H1 (cell line): ENCODE measurements around the gene KNDC1. TPM values are rescaled to one million over a fixed set of nuclear protein-coding genes. Genes with fewer than 3 reads are reported as not detected.
A peak's percentile ranks its signal among the peaks of the same experiment; 100 is the strongest.

ENCODE experiments used
- CTCF ChIA-PET: fragments of 300-600 bp; sonication (Branson Sonifier 250); formaldehyde crosslinking; loops from one replicate; lab custom pipeline; 2021; ENCODE audit not compliant: partially characterized antibody; lab: Charles Lee
- POLR2A ChIA-PET: fragments of 300-600 bp; sonication (Branson Sonifier 250); formaldehyde crosslinking; loops from one replicate; lab custom pipeline; 2021; ENCODE audit warnings: inconsistent platforms; ENCODE audit not compliant: partially characterized antibody; lab: Charles Lee
- DNase-seq, 2 experiments: peaks; one replicate each; pipeline versions ENCODE4 v3.0.0 to v3.0.0-alpha.2; 2010 to 2022; ENCODE audit warnings: low spot score in 2 of 2, low read depth in 1 of 2, mixed read lengths in 1 of 2
- FAIRE-seq: peaks from 2 replicates; lab custom pipeline; 2011; peaks lifted over from hg19 to GRCh38; lab: Jason Lieb, UNC
- H2AFZ ChIP-seq: 2 replicates; pipeline ENCODE4 v1.8.1; 2012; ENCODE audit warnings: low read length, inconsistent platforms
- H2AK5ac ChIP-seq: 2 replicates; pipeline ENCODE4 v1.6.1; 2013; ENCODE audit warnings: low read depth, low read length
- H2BK120ac ChIP-seq: replicated peaks from 2 replicates; pipeline ENCODE3; 2013; ENCODE audit warnings: low read depth, low read length, inconsistent platforms
- H2BK12ac ChIP-seq: 2 replicates; pipeline ENCODE4 v1.6.1; 2013; ENCODE audit warnings: low read depth, low read length
- H2BK15ac ChIP-seq: 2 replicates; pipeline ENCODE4 v1.6.1; 2013; ENCODE audit warnings: low read length
- H2BK20ac ChIP-seq: 2 replicates; pipeline ENCODE4 v1.6.1; 2013; ENCODE audit warnings: low read length
- H2BK5ac ChIP-seq: 2 replicates; pipeline ENCODE4 v1.6.1; 2013; ENCODE audit warnings: low read depth, low read length
- H3K14ac ChIP-seq: 2 replicates; pipeline ENCODE4 v1.6.1; 2013; ENCODE audit warnings: inconsistent platforms; ENCODE audit not compliant: insufficient read length
- H3K18ac ChIP-seq: 2 replicates; pipeline ENCODE4 v1.6.1; 2013; ENCODE audit warnings: low read length; ENCODE audit errors: extremely low read depth
- H3K23ac ChIP-seq: 2 replicates; pipeline ENCODE4 v1.6.1; 2013; ENCODE audit warnings: inconsistent platforms; ENCODE audit not compliant: insufficient read length
- H3K23me2 ChIP-seq: 2 replicates; pipeline ENCODE4 v1.6.1; 2013; ENCODE audit warnings: low read depth, low read length
- H3K27ac ChIP-seq: 2 replicates; pipeline ENCODE4 v1.6.1; 2011; ENCODE audit warnings: low read depth, low read length, inconsistent platforms
- H3K27me3 ChIP-seq, 4 experiments: replicated peaks in 1 of 4; 1 replicate in 1 of 4; 2 replicates in 3 of 4; pipeline versions ENCODE4 v1.6.1 to v1.8.1; 2011 to 2013; ENCODE audit warnings: low read length in 3 of 4, mild to moderate bottlenecking in 3 of 4, inconsistent platforms in 2 of 4, mixed read lengths in 2 of 4, moderate library complexity in 1 of 4; ENCODE audit not compliant: control insufficient read depth in 3 of 4, insufficient read depth in 3 of 4; ENCODE audit errors: extremely low read depth in 1 of 4
- H3K36me3 ChIP-seq, 4 experiments: 2 replicates each; pipeline versions ENCODE4 v1.6.1 to v1.8.1; 2011 to 2013; ENCODE audit warnings: mild to moderate bottlenecking in 4 of 4, low read length in 3 of 4, moderate library complexity in 2 of 4, control low read depth in 1 of 4, inconsistent platforms in 1 of 4; ENCODE audit not compliant: insufficient read depth in 4 of 4, control insufficient read depth in 2 of 4
- H3K4ac ChIP-seq: replicated peaks from 2 replicates; pipeline ENCODE3; 2013; ENCODE audit warnings: low read length, low read depth, mixed read lengths, inconsistent platforms; ENCODE audit not compliant: insufficient read length
- H3K4me1 ChIP-seq, 4 experiments: replicated peaks in 1 of 4; 1 replicate in 1 of 4; 2 replicates in 3 of 4; pipeline versions ENCODE4 v1.6.1 to v1.8.1; 2011 to 2013; ENCODE audit warnings: low read length in 3 of 4, inconsistent platforms in 2 of 4, mixed read lengths in 1 of 4; ENCODE audit not compliant: insufficient read depth in 4 of 4, control insufficient read depth in 3 of 4
- H3K4me2 ChIP-seq, 2 experiments: 2 replicates each; pipeline versions ENCODE4 v1.6.1 to v1.8.1; 2011 to 2013; ENCODE audit warnings: low read depth in 2 of 2, low read length in 2 of 2, control low read depth in 1 of 2, inconsistent platforms in 1 of 2, mild to moderate bottlenecking in 1 of 2; ENCODE audit not compliant: insufficient read depth in 1 of 2
- H3K4me3 ChIP-seq, 4 experiments: fragments of 200-600, 300-600 bp in 1 of 4; sonication (generic), shearing (Covaris generic), sonication (Bioruptor Twin) in 1 of 4; 2 replicates each; pipeline versions ENCODE4 v1.5.1 to v1.8.1; 2011 to 2016; ENCODE audit warnings: low read length in 4 of 4, low read depth in 3 of 4, control low read depth in 2 of 4, inconsistent platforms in 2 of 4, mild to moderate bottlenecking in 2 of 4, mixed read lengths in 1 of 4, moderate library complexity in 1 of 4; ENCODE audit not compliant: insufficient read depth in 2 of 4; ENCODE audit errors: extremely low read depth in 1 of 4
- H3K56ac ChIP-seq: replicated peaks from 2 replicates; pipeline ENCODE3; 2013; ENCODE audit warnings: low read depth, mild to moderate bottlenecking, mixed read lengths, low read length, inconsistent platforms; ENCODE audit not compliant: insufficient read length
- H3K79me1 ChIP-seq: 2 replicates; pipeline ENCODE4 v1.6.1; 2013; ENCODE audit warnings: low read depth, low read length, control low read depth
- H3K79me2 ChIP-seq, 2 experiments: 2 replicates each; pipeline versions ENCODE4 v1.6.1 to v1.8.1; 2012 to 2013; ENCODE audit warnings: low read length in 2 of 2, mild to moderate bottlenecking in 2 of 2, inconsistent platforms in 1 of 2; ENCODE audit not compliant: insufficient read depth in 2 of 2, control insufficient read depth in 1 of 2
- H3K9ac ChIP-seq, 4 experiments: replicated peaks in 1 of 4; 1 replicate in 1 of 4; 2 replicates in 3 of 4; pipeline versions ENCODE4 v1.6.1 to v1.8.1; 2011 to 2013; ENCODE audit warnings: low read depth in 3 of 4, low read length in 3 of 4, control low read depth in 2 of 4, mild to moderate bottlenecking in 2 of 4, moderate library complexity in 2 of 4, inconsistent platforms in 1 of 4; ENCODE audit errors: extremely low read depth in 1 of 4
- H3K9me3 ChIP-seq, 2 experiments: 2 replicates each; pipeline versions ENCODE4 v1.6.1 to v1.8.1; 2012 to 2013; ENCODE audit warnings: mild to moderate bottlenecking in 2 of 2, moderate library complexity in 2 of 2, control low read depth in 1 of 2, inconsistent platforms in 1 of 2, low read depth in 1 of 2, low read length in 1 of 2, mixed read lengths in 1 of 2; ENCODE audit not compliant: insufficient read depth in 2 of 2
- H4K20me1 ChIP-seq, 2 experiments: replicated peaks in 1 of 2; 2 replicates each; pipeline versions ENCODE3 to v1.8.1; 2011 to 2013; ENCODE audit warnings: inconsistent platforms in 2 of 2, low read length in 2 of 2, mild to moderate bottlenecking in 1 of 2; ENCODE audit not compliant: insufficient read depth in 2 of 2, control insufficient read depth in 1 of 2
- H4K5ac ChIP-seq: 2 replicates; pipeline ENCODE4 v1.6.1; 2013; ENCODE audit warnings: low read length, low read depth, mixed read lengths, inconsistent platforms; ENCODE audit not compliant: insufficient read length
- H4K8ac ChIP-seq: 2 replicates; pipeline ENCODE4 v1.8.0; 2013; ENCODE audit warnings: mild to moderate bottlenecking, moderate library complexity, low read length, inconsistent platforms; ENCODE audit not compliant: insufficient read depth; ENCODE audit errors: extremely low read depth
- H4K91ac ChIP-seq: replicated peaks from 2 replicates; pipeline ENCODE3; 2013; ENCODE audit warnings: low read length, mixed read lengths, inconsistent platforms; ENCODE audit not compliant: insufficient read length
- HDAC6 ChIP-seq: IDR thresholded peaks from one replicate; pipeline ENCODE4 v1.7.1; 2012; ENCODE audit warnings: low read depth, mild to moderate bottlenecking, inconsistent platforms, low read length, moderate library complexity
- KDM4A ChIP-seq: IDR thresholded peaks from one replicate; pipeline ENCODE4 v1.7.1; 2012; ENCODE audit warnings: low read depth, mild to moderate bottlenecking, moderate library complexity, low read length, inconsistent platforms; ENCODE audit not compliant: severe bottlenecking
- MAFK ChIP-seq: IDR thresholded peaks from 2 replicates; pipeline ENCODE4 v1.6.1; 2012; ENCODE audit warnings: low read depth, mild to moderate bottlenecking, improper control_type of control experiment, low read length
- PHF8 ChIP-seq: fragments of 200-600 bp; sonication (generic); conservative IDR thresholded peaks from 2 replicates; pipeline ENCODE4 v1.7.1; 2012; ENCODE audit warnings: low read depth, mild to moderate bottlenecking, inconsistent platforms, low read length, moderate library complexity
- WGBS, 2 experiments: shearing (Covaris generic) in 1 of 2; methylation state at CpG; one replicate each; pipeline versions ENCODE4 v1.1.6 to v1.1.7; 2013 to 2015; ENCODE audit warnings: low lambda C conversion rate in 2 of 2, mixed read lengths in 2 of 2, inconsistent platforms in 1 of 2, low coverage in 1 of 2, missing lambda C conversion rate in 1 of 2; ENCODE audit not compliant: insufficient replicate concordance in 2 of 2, insufficient coverage in 1 of 2, insufficient read length in 1 of 2; ENCODE audit errors: extremely low coverage in 1 of 2, missing lambda C conversion rate in 1 of 2; 5-methylcytosine and 5-hydroxymethylcytosine counted together
- polyA plus RNA-seq, 7 experiments: library from polyadenylated mRNA; depleted of rRNA in 3 of 7; stranded (reverse) in 5 of 7; unstranded in 2 of 7; fragments of >200 nt in 5 of 7; fragments of 200-250 nt in 2 of 7; gene quantifications; 1 replicate in 5 of 7; 2 replicates in 1 of 7; 4 replicates in 1 of 7; pipeline versions ENCODE4 v1.2.1 to v1.2.3, GENCODE V29; 2011 to 2013; ENCODE audit warnings: missing spikeins in 2 of 7, mixed read lengths in 2 of 7
- total RNA-seq: library from RNA; stranded (reverse); fragmentation: NEBNext Ultra II Directional; extraction: Animal tissue kit (Norgen Biotek cat#: 25700); gene quantifications from 2 replicates; pipeline ENCODE4 v1.2.1, GENCODE V29; 2021

Gene KNDC1
- total and polyA plus RNA-seq, 2 of the 8 experiments (the other 6 are each of a cell fraction or from before 2014, with no cell fraction given), result 7.5 to 16.7 TPM

GRCh38 chr10:133204226-133205015 is 44.4 kb downstream of the KNDC1 start:
- no peak overlapping the region for H3K27ac ChIP-seq
- FAIRE-seq (no peak), DNase-seq (no peak)
- H3K9me3 ChIP-seq, result no peaks in the 10 kb centered on the region; a peak in 1 of 4 replicates
- H2AK5ac ChIP-seq, result no peak overlapping the region
- POLR2A ChIA-PET, result interaction anchor here (1.2 to 2.1 kb wide), 3 partner anchors 9 to 149 kb away, joined by 3 to 6 read pairs (median 6); no protein-coding TSS in a partner anchor
- no peak overlapping the region for H2AFZ ChIP-seq
- no peak overlapping the region for H4K8ac ChIP-seq
- H3K23me2 ChIP-seq, result peaks cover 5% of the 10 kb centered on the region; the same call in 1 of the 2 replicates
- H2BK120ac ChIP-seq, result no peak overlapping the region
- H4K20me1 ChIP-seq, result peaks cover 2 to 7% of the 10 kb centered on the region in 2 experiments
- CTCF ChIA-PET, result interaction anchor here (0.7 to 3.4 kb wide), 2 partner anchors 10 to 61 kb away, joined by 3 to 11 read pairs; no protein-coding TSS in a partner anchor
- no peak overlapping the region for H4K91ac ChIP-seq
- H3K27me3 ChIP-seq, result no peaks in the 10 kb centered on the region; a peak in 1 of 7 replicates
- no peak overlapping the region for H3K14ac ChIP-seq
- H3K23ac ChIP-seq, result no peak overlapping the region
- TF ChIP-seq HDAC6 (no peak), MAFK (no peak), PHF8 (no peak), KDM4A (no peak)
- H3K56ac ChIP-seq, result no peak overlapping the region
- H3K4me3 ChIP-seq, result no peak overlapping the region
- H3K4ac ChIP-seq, result no peak overlapping the region
- no peak overlapping the region for H2BK12ac ChIP-seq
- no peak overlapping the region for H2BK20ac ChIP-seq
- no peak overlapping the region for H4K5ac ChIP-seq
- no peaks in the 10 kb centered on the region for H3K79me2 ChIP-seq
- H2BK15ac ChIP-seq, result no peak overlapping the region
- no peak overlapping the region for H3K4me2 ChIP-seq
- H3K18ac ChIP-seq, result no peak overlapping the region
- 88% methylated on average over 29 of the region's 38 CpGs; no CpG with 5 or more reads in 1 of the 2 experiments for WGBS, 2 experiments
- peaks cover 0 to 10% (median 0%) of the 10 kb centered on the region in 4 experiments; a peak in 3 of 8 replicates for H3K36me3 ChIP-seq
- H3K4me1 ChIP-seq, result no peaks in the 10 kb centered on the region
- no peaks in the 10 kb centered on the region for H3K79me1 ChIP-seq
- H3K9ac ChIP-seq, result peak overlapping the region in 1 of 4 experiments; percentile 18; a peak in 2 of 7 replicates
- 0 out of 2 replicates have a peak overlapping the region, but pooled peaks have one; percentile 56 for H2BK5ac ChIP-seq
